PFSK-1 (cell line): Measurements from ENCODE around the gene ARSK.

Experiments
- FOXP2 ChIP-seq: optimal IDR thresholded peaks from 2 replicates; pipeline ENCODE3; 2011; ENCODE audit warnings: borderline replicate concordance, control low read depth, inconsistent platforms; ENCODE audit not compliant: insufficient read depth; ENCODE audit errors: extremely low read length, extremely low read depth
- POLR2AphosphoS5 ChIP-seq: IDR thresholded peaks from 2 replicates; pipeline ENCODE4 v1.6.1; 2012; ENCODE audit warnings: low read depth, mild to moderate bottlenecking, control low read depth, low read length, moderate library complexity

GRCh38 chr5:95524423-95524822 lies 30.5 kb upstream of the ARSK start:
- TF ChIP-seq POLR2AphosphoS5 (no peak), FOXP2 (no peak)
